ENCODE measurements around the gene SLC16A13.

GRCh38 chr17:7056386-7056785 lies 20.6 kb downstream of the SLC16A13 start:
- TF ChIP-seq POLR2A (IDR thresholded peaks at IDR 0.05; ENCODE audit: low read depth, low read length) (no peak), POLR2AphosphoS5 (IDR thresholded peaks at IDR 0.05; ENCODE audit: low read depth, low read length) (no peak), TAF1 (IDR thresholded peaks at IDR 0.05; ENCODE audit: low read depth, low read length) (no peak), PAX5 (IDR thresholded peaks at IDR 0.05; ENCODE audit: insufficient read depth, low read length, severe bottlenecking) (no peak), SPI1 (IDR thresholded peaks at IDR 0.05; ENCODE audit: low read depth, low read length) (no peak)

Measured in GM12891 (cell line).